Right lobe of liver (tissue), 4 donors: ENCODE results near the gene KNL1.
"Not testable (repeated sequence)": the region's sequence is repeated elsewhere in the genome, so short reads cannot be mapped to it uniquely, and the experiment has no call there.

Experiments
- CTCF ChIP-seq, 4 donors: fragments of 200-600 bp in 3 of 4; fragments of 450-650 bp in 1 of 4; IDR thresholded peaks; one replicate each; pipeline versions ENCODE4 v1.5.1 to v1.8.0; 2016 to 2022; ENCODE audit warnings: antibody characterized with exemption in 4 of 4, mild to moderate bottlenecking in 2 of 4
- POLR2A ChIP-seq: fragments of 450-650 bp; IDR thresholded peaks from one replicate; pipeline ENCODE4 v1.6.1; 2017; ENCODE audit warnings: antibody characterized with exemption, mild to moderate bottlenecking
- donor health status: DM: no; HTN: no; CAD: no.
- donor health status: DM: no; HTN: no; CAD: no.
- donor health status: DM: no; HTN: yes; CAD: no.

- TF ChIP-seq CTCF (IDR thresholded peaks at IDR 0.05); POLR2A: not testable (repeated sequence)
These were observed 17.1 kb upstream of the KNL1 start for GRCh38 chr15:40576914-40577313.
